ENCODE measurements around the gene TLCD3A.

TLCD3A gene

GRCh38 chr17:732067-732901, at the start of gene TLCD3A:
TLCD3A (plus strand) TSS chr17:732596; CDS start chr17:732648, 52 bp downstream.
- Mint-ChIP-seq H3K27me3 (no peaks in the 10 kb centered on the region), H3K27ac (ENCODE audit: low read depth) (peak within 1 kb of the TSS; percentile 82), H3K36me3 (ENCODE audit: insufficient read depth) (peaks cover 5% of the 10 kb centered on the region), H3K9me3 (no peaks in the 10 kb centered on the region), H3K4me3 (peak within 1 kb of the TSS; percentile 84), H3K4me1 (peaks cover 16% of the 10 kb centered on the region)
- ATAC-seq (replicated peaks; ENCODE audit: extremely low read depth, poor library complexity, severe bottlenecking) = peak; percentile 66
- no peak for DNase-seq (ENCODE audit: low spot score in 2 of 2)

DNA sequence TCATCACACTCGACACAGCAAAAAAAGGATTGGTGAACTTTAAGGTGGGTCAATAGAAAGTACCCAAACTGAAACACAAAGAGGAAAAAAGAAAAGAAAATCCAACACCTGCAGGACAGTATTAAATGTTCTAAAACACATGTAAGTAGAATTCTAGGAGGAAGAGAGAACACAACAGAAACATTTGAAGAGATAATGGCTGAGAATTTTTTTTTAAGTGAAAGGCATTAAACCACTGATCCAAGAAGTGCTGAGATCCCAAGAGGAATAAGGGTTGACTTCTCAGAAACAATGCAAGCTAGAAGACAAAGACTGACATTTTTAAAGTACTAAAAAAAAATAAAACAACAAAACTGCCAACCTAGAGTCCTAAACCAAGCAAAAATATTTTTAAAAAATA, 49.4 kb upstream of the TLCD3A start:
- DNase-seq (ENCODE audit: low spot score in 2 of 2) = no peak
- ATAC-seq (replicated peaks; ENCODE audit: extremely low read depth, poor library complexity, severe bottlenecking) = no peak
- H3K4me3 Mint-ChIP-seq = no peak overlapping the region
- peaks cover 13% of the 10 kb centered on the region for H3K36me3 Mint-ChIP-seq (ENCODE audit: insufficient read depth)
- H3K27ac Mint-ChIP-seq (ENCODE audit: low read depth) = peak overlapping the region; percentile 78
- peaks cover 15% of the 10 kb centered on the region for H3K4me1 Mint-ChIP-seq
- H3K27me3 Mint-ChIP-seq = no peaks in the 10 kb centered on the region
- no peaks in the 10 kb centered on the region for H3K9me3 Mint-ChIP-seq

- peaks cover 16% of the 10 kb centered on the region for H3K36me3 Mint-ChIP-seq (ENCODE audit: insufficient read depth)
- DNase-seq (ENCODE audit: low spot score in 2 of 2) (no peak), ATAC-seq (replicated peaks; ENCODE audit: extremely low read depth, poor library complexity, severe bottlenecking) (no peak)
- H3K4me3 Mint-ChIP-seq = no peak overlapping the region
- no peak overlapping the region for H3K27ac Mint-ChIP-seq (ENCODE audit: low read depth)
- no peaks in the 10 kb centered on the region for H3K27me3 Mint-ChIP-seq
- no peaks in the 10 kb centered on the region for H3K9me3 Mint-ChIP-seq
- H3K4me1 Mint-ChIP-seq = peaks cover 19% of the 10 kb centered on the region
Measured at GRCh38 chr17:683499-684254, 48.7 kb upstream of the TLCD3A start.

DNA sequence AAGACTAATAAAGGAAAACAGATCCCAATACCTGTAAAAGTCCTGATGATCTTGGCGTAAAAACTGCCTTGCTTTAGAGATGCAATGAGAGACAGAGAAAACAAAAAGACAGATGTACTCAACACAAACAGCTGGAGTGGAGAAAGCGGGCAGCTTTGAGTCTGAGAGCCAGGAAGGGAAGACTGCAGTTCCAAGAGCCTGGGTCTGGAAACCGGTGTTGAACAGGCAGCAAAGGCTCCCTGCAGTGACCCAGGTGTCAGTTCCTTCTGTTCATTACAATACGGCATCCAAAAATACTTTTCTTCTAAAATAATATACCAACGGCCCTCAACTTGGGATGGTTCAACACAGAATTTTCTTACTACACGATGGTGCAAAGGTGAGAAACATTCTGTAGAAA, 47.4 kb upstream of the TLCD3A start:
- DNase-seq (ENCODE audit: low spot score in 2 of 2) (no peak), ATAC-seq (replicated peaks; ENCODE audit: extremely low read depth, poor library complexity, severe bottlenecking) (no peak)
- Mint-ChIP-seq H3K27ac (ENCODE audit: low read depth) (no peak overlapping the region), H3K4me3 (no peak overlapping the region), H3K9me3 (no peaks in the 10 kb centered on the region), H3K36me3 (ENCODE audit: insufficient read depth) (peaks cover 26% of the 10 kb centered on the region), H3K4me1 (peaks cover 19% of the 10 kb centered on the region), H3K27me3 (no peaks in the 10 kb centered on the region)

- no peak overlapping the region for H3K4me3 Mint-ChIP-seq
- H3K9me3 Mint-ChIP-seq = no peaks in the 10 kb centered on the region
- peaks cover 6% of the 10 kb centered on the region for H3K4me1 Mint-ChIP-seq
- no peak overlapping the region for H3K27ac Mint-ChIP-seq (ENCODE audit: low read depth)
- ATAC-seq (replicated peaks; ENCODE audit: extremely low read depth, poor library complexity, severe bottlenecking) (no peak), DNase-seq (ENCODE audit: low spot score in 2 of 2) (no peak)
- no peaks in the 10 kb centered on the region for H3K27me3 Mint-ChIP-seq
- H3K36me3 Mint-ChIP-seq (ENCODE audit: insufficient read depth) = peaks cover 35% of the 10 kb centered on the region
Measured at GRCh38 chr17:688100-688989, 44.1 kb upstream of the TLCD3A start.

DNA sequence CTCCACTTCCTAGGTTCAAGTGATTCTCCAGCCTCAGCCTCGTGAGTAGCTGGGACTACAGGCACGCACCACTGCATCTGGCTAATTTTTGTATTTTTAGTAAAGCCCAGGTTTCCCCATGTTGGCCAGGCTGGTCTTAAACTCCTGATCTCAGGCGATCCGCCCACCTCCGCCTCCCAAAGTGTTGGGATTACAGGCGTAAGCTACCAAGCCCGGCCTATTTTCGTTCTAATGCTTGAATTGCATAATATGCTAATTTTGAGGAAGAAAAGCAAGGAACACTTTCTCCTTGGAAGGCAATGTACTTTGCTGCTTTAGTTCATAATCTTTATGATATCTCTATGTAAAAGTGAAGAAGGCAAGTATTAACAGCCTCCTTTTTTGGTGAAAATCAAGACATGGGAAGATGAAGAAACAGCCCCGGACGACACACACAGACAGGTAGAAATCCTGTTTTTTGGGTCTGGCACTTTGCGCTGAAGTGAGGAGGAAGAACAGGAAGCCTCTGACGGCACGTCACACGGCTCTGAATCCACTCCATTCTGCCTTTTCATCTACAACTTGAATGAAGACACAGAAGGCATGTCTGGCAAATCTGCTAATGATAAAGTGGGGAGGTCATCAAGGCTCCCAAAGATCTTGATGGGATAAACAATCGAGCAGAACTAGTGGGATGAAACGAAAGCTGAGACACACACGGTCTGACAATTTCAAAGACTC, 42.7 kb upstream of the TLCD3A start:
- Mint-ChIP-seq H3K27ac (ENCODE audit: low read depth) (peak overlapping the region; percentile 25), H3K4me3 (no peak overlapping the region), H3K9me3 (no peaks in the 10 kb centered on the region), H3K4me1 (peaks cover 6% of the 10 kb centered on the region), H3K27me3 (no peaks in the 10 kb centered on the region), H3K36me3 (ENCODE audit: insufficient read depth) (peaks cover 43% of the 10 kb centered on the region)
- DNase-seq (ENCODE audit: low spot score in 2 of 2) (no peak), ATAC-seq (replicated peaks; ENCODE audit: extremely low read depth, poor library complexity, severe bottlenecking) (no peak)

GRCh38 chr17:690361-690760, 42.0 kb upstream of the TLCD3A start:
- DNase-seq (ENCODE audit: low spot score in 2 of 2) (no peak), ATAC-seq (replicated peaks; ENCODE audit: extremely low read depth, poor library complexity, severe bottlenecking) (no peak)
- no peak overlapping the region for H3K4me3 Mint-ChIP-seq
- H3K4me1 Mint-ChIP-seq = peaks cover 6% of the 10 kb centered on the region
- H3K27ac Mint-ChIP-seq (ENCODE audit: low read depth) = no peak overlapping the region
- H3K27me3 Mint-ChIP-seq = no peaks in the 10 kb centered on the region
- peaks cover 46% of the 10 kb centered on the region for H3K36me3 Mint-ChIP-seq (ENCODE audit: insufficient read depth)
- H3K9me3 Mint-ChIP-seq = no peaks in the 10 kb centered on the region

DNA sequence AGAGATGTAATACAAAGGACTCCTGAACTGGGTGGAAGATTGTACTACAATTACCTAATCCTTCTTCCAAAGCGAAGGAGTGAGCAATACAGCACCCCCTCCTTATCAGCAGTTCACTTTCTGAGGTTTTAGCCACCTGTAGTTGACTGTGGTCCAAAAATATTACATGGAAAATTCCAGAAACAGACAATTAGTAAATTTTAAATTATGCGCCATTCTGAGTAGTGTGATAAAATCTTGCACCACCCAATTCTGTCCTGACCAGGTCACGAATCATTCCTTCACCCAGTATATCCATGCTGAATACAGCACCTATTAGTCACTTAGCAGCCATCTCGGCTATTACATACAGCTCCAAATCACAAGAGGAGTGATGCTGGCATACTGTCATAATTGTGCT, 41.0 kb upstream of the TLCD3A start:
- ATAC-seq (replicated peaks; ENCODE audit: extremely low read depth, poor library complexity, severe bottlenecking) (no peak), DNase-seq (ENCODE audit: low spot score in 2 of 2) (no peak)
- Mint-ChIP-seq H3K4me1 (peaks cover 6% of the 10 kb centered on the region), H3K36me3 (ENCODE audit: insufficient read depth) (peaks cover 48% of the 10 kb centered on the region), H3K27ac (ENCODE audit: low read depth) (no peak overlapping the region), H3K9me3 (no peaks in the 10 kb centered on the region), H3K4me3 (no peak overlapping the region), H3K27me3 (no peaks in the 10 kb centered on the region)

GRCh38 chr17:692116-692515, 40.3 kb upstream of the TLCD3A start:
- Mint-ChIP-seq H3K27ac (ENCODE audit: low read depth) (no peak overlapping the region), H3K4me1 (peaks cover 6% of the 10 kb centered on the region), H3K27me3 (no peaks in the 10 kb centered on the region), H3K9me3 (no peaks in the 10 kb centered on the region), H3K4me3 (no peak overlapping the region), H3K36me3 (ENCODE audit: insufficient read depth) (peaks cover 54% of the 10 kb centered on the region)
- no peak for ATAC-seq (replicated peaks; ENCODE audit: extremely low read depth, poor library complexity, severe bottlenecking)
- no peak for DNase-seq (ENCODE audit: low spot score in 2 of 2)

DNA sequence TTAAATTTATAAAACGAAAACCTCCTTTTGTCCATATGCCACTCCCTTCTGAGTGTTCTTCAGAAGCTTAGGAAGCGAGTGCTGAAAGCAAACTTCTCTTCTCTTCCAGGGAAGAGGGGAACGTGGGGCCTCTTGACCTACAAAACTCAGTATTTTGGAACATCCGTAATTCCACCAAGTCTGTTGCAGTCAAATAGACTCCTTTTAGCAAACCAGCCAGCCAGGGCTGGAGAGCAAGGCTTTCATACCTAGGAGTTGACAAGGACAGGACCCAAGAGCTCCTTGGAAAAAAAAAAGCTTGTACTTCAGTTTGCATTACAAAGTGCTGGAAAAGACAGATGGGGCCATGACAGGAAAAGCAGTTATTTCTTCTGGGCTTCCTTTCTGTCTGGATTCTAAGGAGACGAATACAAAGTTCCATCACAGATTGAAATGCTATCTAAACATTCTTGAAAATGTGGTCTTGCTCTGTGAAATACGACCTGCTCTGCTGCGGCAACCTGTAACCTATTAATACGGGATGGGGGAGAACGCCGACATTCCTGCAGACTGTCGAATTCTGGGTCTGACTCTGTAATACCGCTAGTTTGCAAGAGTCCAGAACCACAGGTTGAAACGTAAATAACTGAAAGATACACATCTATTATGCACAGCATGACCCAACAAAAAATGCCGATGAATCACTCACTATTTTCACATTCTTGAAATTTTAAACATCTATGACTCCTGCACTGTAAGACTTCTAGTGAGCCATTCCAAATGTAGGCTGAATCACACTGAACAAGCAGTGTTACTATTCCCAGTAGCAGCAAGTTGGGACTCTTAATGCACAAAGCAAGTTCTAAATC, 38.4 kb upstream of the TLCD3A start:
- H3K27ac Mint-ChIP-seq (ENCODE audit: low read depth) = no peak overlapping the region
- DNase-seq (ENCODE audit: low spot score in 2 of 2) (no peak), ATAC-seq (replicated peaks; ENCODE audit: extremely low read depth, poor library complexity, severe bottlenecking) (no peak)
- H3K4me3 Mint-ChIP-seq = no peak overlapping the region
- peaks cover 51% of the 10 kb centered on the region for H3K36me3 Mint-ChIP-seq (ENCODE audit: insufficient read depth)
- no peaks in the 10 kb centered on the region for H3K9me3 Mint-ChIP-seq
- H3K27me3 Mint-ChIP-seq = no peaks in the 10 kb centered on the region
- no peaks in the 10 kb centered on the region for H3K4me1 Mint-ChIP-seq

DNA sequence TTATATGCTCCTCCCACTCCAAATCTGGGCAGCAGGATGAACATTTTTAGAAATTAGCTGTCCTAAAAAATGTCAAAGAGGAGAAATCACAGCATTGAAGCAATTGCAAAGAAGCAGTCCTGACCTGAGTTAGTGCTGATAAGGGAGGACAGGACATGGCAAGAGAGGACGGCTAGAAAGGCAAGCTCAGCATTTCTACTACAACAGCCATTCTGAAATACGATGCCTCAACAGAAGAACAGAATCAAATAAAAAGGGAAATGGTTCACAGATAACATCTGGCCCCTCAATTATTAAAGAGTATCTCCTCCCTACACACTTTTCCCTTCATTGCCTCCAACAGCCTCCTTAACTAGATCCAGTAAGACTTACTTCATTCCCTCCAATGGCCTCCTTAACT, 36.0 kb upstream of the TLCD3A start:
- DNase-seq (ENCODE audit: low spot score in 2 of 2) (no peak), ATAC-seq (replicated peaks; ENCODE audit: extremely low read depth, poor library complexity, severe bottlenecking) (no peak)
- Mint-ChIP-seq H3K4me1 (no peaks in the 10 kb centered on the region), H3K36me3 (ENCODE audit: insufficient read depth) (peaks cover 42% of the 10 kb centered on the region), H3K9me3 (no peaks in the 10 kb centered on the region), H3K4me3 (no peak overlapping the region), H3K27ac (ENCODE audit: low read depth) (no peak overlapping the region), H3K27me3 (no peaks in the 10 kb centered on the region)
